CD4-positive, alpha-beta T cell treated with Interleukin-4 for 4 hours (primary cell): Measurements from ENCODE around the gene KCNAB3.

ENCODE experiments used
- DNase-seq: peaks from one replicate; pipeline ENCODE4 v3.0.0-alpha.2; 2020

The KCNAB3 gene

DNA sequence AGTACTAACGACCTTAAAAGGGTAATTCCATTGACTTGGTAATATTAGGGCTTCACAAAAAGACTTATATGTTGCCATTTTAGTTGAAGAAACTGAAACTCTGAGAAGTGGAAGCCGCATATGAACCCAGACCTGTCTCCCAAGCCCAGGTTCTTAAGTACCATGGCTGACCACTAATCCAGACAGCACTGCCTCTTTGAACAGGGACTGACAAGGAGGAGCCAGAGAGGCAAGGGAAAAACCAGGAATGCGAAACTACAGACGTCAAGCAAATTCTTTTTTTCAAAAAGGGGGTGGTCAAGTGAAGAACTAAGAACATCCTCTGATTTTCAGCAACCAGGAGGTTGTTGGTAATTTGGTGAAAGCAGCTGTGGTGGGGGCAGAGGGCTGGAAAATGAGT, 56.6 kb downstream of the KCNAB3 start:
- no peak for DNase-seq
